ENCODE results near the gene TMEM134. TPM values are rescaled to one million over a fixed set of nuclear protein-coding genes. Genes with fewer than 3 reads are reported as not detected.

Gene TMEM134
- total and polyA plus RNA-seq, 2 of the 4 experiments (the other 2 are of a cell fraction) = 12.5 to 55.0 TPM

DNA sequence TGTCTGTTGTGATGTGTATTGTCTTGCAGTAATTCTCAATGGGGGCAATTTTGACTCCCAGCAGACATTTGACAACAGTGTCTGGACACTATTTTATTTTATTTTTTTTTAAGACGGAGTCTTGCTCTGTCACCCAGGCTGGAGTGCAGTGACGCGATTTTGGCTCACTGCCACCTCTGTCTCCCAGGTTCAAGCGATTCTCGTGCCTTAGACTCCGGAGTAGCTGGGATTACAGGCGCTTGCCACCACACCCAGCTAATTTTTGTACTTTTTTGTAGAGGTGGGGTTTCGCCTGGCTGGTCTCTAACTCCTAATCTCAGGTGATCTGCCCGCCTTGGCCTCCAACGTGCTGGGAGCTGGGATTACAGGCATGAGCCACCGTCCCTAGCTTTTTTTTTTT lies 39.3 kb downstream of the TMEM134 start:
- 100% methylated on average over 3 of the region's 11 CpGs; no CpG with 5 or more reads in 1 of the 2 experiments for WGBS, 2 experiments (ENCODE audit: extremely low coverage in 2 of 2, insufficient read length in 1 of 2)
- H3K4me3 ChIP-seq (ENCODE audit: insufficient read depth, low read depth, low read length) = no peak overlapping the region
- H2AK9ac ChIP-seq (replicated peaks; ENCODE audit: low read depth, low read length, poor library complexity) = no peak overlapping the region
- H3K36me3 ChIP-seq (ENCODE audit: control insufficient read depth, insufficient read depth, low read length) = peaks cover 26% of the 10 kb centered on the region
- H3K27ac ChIP-seq (ENCODE audit: insufficient read depth, low read length) = no peak overlapping the region
- no peak overlapping the region for H2BK20ac ChIP-seq (ENCODE audit: low read depth, low read length)
- DNase-seq = no peak
- no peak overlapping the region for H4K5ac ChIP-seq (ENCODE audit: low read depth, low read length)
- no peak overlapping the region for H2BK15ac ChIP-seq (ENCODE audit: low read depth, low read length)
- no peaks in the 10 kb centered on the region for H3K27me3 ChIP-seq (ENCODE audit: control insufficient read depth, insufficient read depth, low read length)
- H3K9me3 ChIP-seq (ENCODE audit: control insufficient read depth, insufficient read depth, low read length) = no peaks in the 10 kb centered on the region
- H3K9ac ChIP-seq (ENCODE audit: low read depth, low read length) = no peak overlapping the region
- BruUV-seq (replicated peaks) = no TSS peak
- no peak overlapping the region for H3K56ac ChIP-seq (ENCODE audit: extremely low read depth, insufficient read depth, low read length)
- dilution Hi-C loops (cut with HindIII; ENCODE audit: low sequenced_read_pairs, unreplicated experiment) = no loop called here
- no peak overlapping the region for H3K18ac ChIP-seq (ENCODE audit: low read depth, low read length)
- H3K9me1 ChIP-seq (ENCODE audit: insufficient read depth, low read length) = peaks cover 8% of the 10 kb centered on the region
- peak overlapping the region in 1 of 2 experiments; percentile 2; a peak in 1 of 4 replicates for H4K8ac ChIP-seq (ENCODE audit: low read depth in 2 of 2, low read length in 2 of 2)
- no peak overlapping the region for H2BK120ac ChIP-seq (ENCODE audit: low read depth, low read length)
- H2AK5ac ChIP-seq (ENCODE audit: low read depth, low read length) = no peak overlapping the region
- ChIA-PET CTCF (no interaction called here), POLR2A (ENCODE audit: unreplicated experiment) (no interaction called here)
- intact Hi-C loops (cut with micrococcal nuclease) = no loop called here
- TF ChIP-seq SMC3 (IDR thresholded peaks at IDR 0.05; ENCODE audit: low read depth, low read length) (no peak), NFE2L2 (IDR thresholded peaks at IDR 0.05; ENCODE audit: low read depth, low read length) (no peak)
- H2AFZ ChIP-seq (replicated peaks; ENCODE audit: low read length, poor library complexity) = no peak overlapping the region
- no peak overlapping the region for H4K91ac ChIP-seq (ENCODE audit: insufficient read depth, low read depth, low read length)
- H3K79me1 ChIP-seq (ENCODE audit: low read depth in 1 of 2, low read length in 2 of 2) = peaks cover 11 to 29% of the 10 kb centered on the region in 2 experiments
- no peak overlapping the region for H2BK5ac ChIP-seq (ENCODE audit: low read depth, low read length, poor library complexity, severe bottlenecking)
- H3K4me2 ChIP-seq (ENCODE audit: low read depth, low read length) = no peak overlapping the region
- in situ Hi-C loops (cut with MboI; ENCODE audit: low sequenced_read_pairs) = no loop called here
- ATAC-seq (ENCODE audit: low read depth) = no peak
- H3K23ac ChIP-seq (ENCODE audit: low read depth, low read length) = no peak overlapping the region
- H4K20me1 ChIP-seq (ENCODE audit: insufficient read depth, low read length) = no peaks in the 10 kb centered on the region; the same call in 1 of the 2 replicates
- no peak overlapping the region for H3K4ac ChIP-seq (ENCODE audit: low read depth, low read length)
- no peak overlapping the region for H3K14ac ChIP-seq (replicated peaks; ENCODE audit: low read depth, low read length)
- H3K4me1 ChIP-seq (ENCODE audit: control insufficient read depth, insufficient read depth, low read length) = peaks cover 5% of the 10 kb centered on the region

All from IMR-90 (cell line).